CD8-positive, alpha-beta memory T cell (primary cell): ENCODE results near the gene JUP. TPM values are rescaled to one million over a fixed set of nuclear protein-coding genes. Genes with fewer than 3 reads are reported as not detected.
"Not testable (repeated sequence)": the region's sequence is repeated elsewhere in the genome, so short reads cannot be mapped to it uniquely, and the experiment has no call there.

Experiments
- CTCF ChIA-PET: fragments of 350-600 bp; sonication (Branson Sonifier 250); formaldehyde crosslinking; loops from one replicate; lab custom pipeline; 2021; ENCODE audit warnings: antibody characterized with exemption; lab: Charles Lee
- POLR2A ChIA-PET: fragments of 350-600 bp; sonication (Branson Sonifier 250); formaldehyde crosslinking; loops from one replicate; lab custom pipeline; 2021; ENCODE audit warnings: antibody characterized with exemption; lab: Charles Lee
- DNase-seq, 5 donors: peaks; one replicate each; pipeline versions ENCODE4 v3.0.0 to v3.0.0-alpha.2; 2020 to 2022; ENCODE audit warnings: mixed read lengths in 1 of 5
- H3K27ac ChIP-seq: one replicate; pipeline ENCODE4 v1.7.0; 2013; ENCODE audit warnings: low read depth, mild to moderate bottlenecking, low read length, moderate library complexity
- H3K27me3 ChIP-seq: 2 replicates; pipeline ENCODE4 v1.7.0; 2013; ENCODE audit warnings: low read length, mild to moderate bottlenecking; ENCODE audit not compliant: insufficient read depth, poor library complexity, severe bottlenecking
- H3K36me3 ChIP-seq: 2 replicates; pipeline ENCODE4 v1.7.0; 2013; ENCODE audit warnings: mild to moderate bottlenecking, low read length, moderate library complexity; ENCODE audit not compliant: insufficient read depth
- H3K4me1 ChIP-seq: 2 replicates; pipeline ENCODE4 v1.7.0; 2013; ENCODE audit warnings: mild to moderate bottlenecking, low read length, moderate library complexity; ENCODE audit not compliant: insufficient read depth
- H3K4me3 ChIP-seq: 2 replicates; pipeline ENCODE4 v1.7.0; 2013; ENCODE audit warnings: mild to moderate bottlenecking, low read length
- H3K9me3 ChIP-seq: 2 replicates; pipeline ENCODE4 v1.7.0; 2013; ENCODE audit warnings: mild to moderate bottlenecking, low read length
- H3K27ac Mint-ChIP-seq, 8 donors: one replicate each; pipeline ENCODE4 v1.8.0; 2020 to 2021; ENCODE audit warnings: mixed read lengths in 8 of 8, mild to moderate bottlenecking in 6 of 8, inconsistent platforms in 3 of 8, moderate library complexity in 3 of 8
- H3K27me3 Mint-ChIP-seq, 2 donors: one replicate each; pipeline ENCODE4 v1.8.0; 2020 to 2021; ENCODE audit warnings: mixed read lengths in 2 of 2, mild to moderate bottlenecking in 1 of 2, moderate library complexity in 1 of 2
- H3K36me3 Mint-ChIP-seq, 3 donors: one replicate each; pipeline ENCODE4 v1.8.0; 2020 to 2021; ENCODE audit warnings: mixed read lengths in 3 of 3, inconsistent platforms in 1 of 3, mild to moderate bottlenecking in 1 of 3
- H3K4me1 Mint-ChIP-seq, 3 donors: one replicate each; pipeline ENCODE4 v1.8.0; 2020 to 2021; ENCODE audit warnings: mixed read lengths in 3 of 3, inconsistent platforms in 1 of 3, mild to moderate bottlenecking in 1 of 3
- H3K4me3 Mint-ChIP-seq, 7 donors: one replicate each; pipeline ENCODE4 v1.8.0; 2020 to 2021; ENCODE audit warnings: mixed read lengths in 7 of 7, mild to moderate bottlenecking in 6 of 7, moderate library complexity in 4 of 7, inconsistent platforms in 2 of 7
- H3K9me3 Mint-ChIP-seq, 5 donors: one replicate each; pipeline ENCODE4 v1.8.0; 2020 to 2022; ENCODE audit warnings: mixed read lengths in 5 of 5, mild to moderate bottlenecking in 3 of 5, moderate library complexity in 2 of 5, inconsistent platforms in 1 of 5
- polyA plus RNA-seq: library from polyadenylated mRNA; unstranded; fragments of 300-500 nt; fragmentation: Illumina TruSeq; gene quantifications from one replicate; pipeline ENCODE4 v1.2.3, GENCODE V29; 2021
- total RNA-seq, 2 experiments: library from RNA; stranded (reverse); gene quantifications; one replicate each; pipeline ENCODE4 v1.2.3, GENCODE V29; 2021

The JUP gene
- total and polyA plus RNA-seq, 3 experiments from 2014 or later, result 0.33 to 0.35 TPM; not detected in 1

DNA sequence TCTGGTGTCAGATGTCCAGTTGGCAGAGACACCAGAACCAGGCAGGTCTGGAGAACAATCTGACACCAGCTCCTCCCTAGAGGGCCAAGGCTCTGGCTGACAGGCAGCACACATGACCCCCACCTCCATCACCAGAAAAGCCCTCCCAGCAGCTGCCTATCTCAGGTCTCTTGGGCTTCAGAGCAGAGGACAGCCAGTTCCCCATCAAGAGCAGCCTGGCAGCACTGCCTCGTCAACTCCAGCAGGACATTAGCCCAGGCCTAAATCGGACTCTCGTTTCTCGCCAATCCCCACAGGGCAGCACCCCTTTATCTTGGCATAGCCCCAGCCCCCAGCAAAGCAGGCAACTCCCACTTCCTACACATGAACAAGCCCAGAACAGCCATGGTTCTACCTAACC lies 4.4 kb downstream of the JUP start:
- H3K4me1 ChIP-seq, result peaks cover 15% of the 10 kb centered on the region
- H3K27me3 ChIP-seq, result peaks cover 15% of the 10 kb centered on the region
- CTCF ChIA-PET, result no interaction called here
- Mint-ChIP-seq H3K36me3 (no peaks in the 10 kb centered on the region), H3K4me1 (peaks cover 9 to 22% (median 9%) of the 10 kb centered on the region in 3 donors), H3K27ac (no peak overlapping the region), H3K9me3 (peaks cover 0 to 2% (median 0%) of the 10 kb centered on the region in 5 donors), H3K27me3 (peaks cover 18 to 37% of the 10 kb centered on the region in 2 donors), H3K4me3 (no peak overlapping the region)
- peak overlapping the region; percentile 24 for H3K27ac ChIP-seq
- H3K9me3 ChIP-seq, result no peaks in the 10 kb centered on the region
- POLR2A ChIA-PET, result no interaction called here
- no peak for DNase-seq
- H3K36me3 ChIP-seq, result no peaks in the 10 kb centered on the region
- H3K4me3 ChIP-seq, result no peak overlapping the region

DNA sequence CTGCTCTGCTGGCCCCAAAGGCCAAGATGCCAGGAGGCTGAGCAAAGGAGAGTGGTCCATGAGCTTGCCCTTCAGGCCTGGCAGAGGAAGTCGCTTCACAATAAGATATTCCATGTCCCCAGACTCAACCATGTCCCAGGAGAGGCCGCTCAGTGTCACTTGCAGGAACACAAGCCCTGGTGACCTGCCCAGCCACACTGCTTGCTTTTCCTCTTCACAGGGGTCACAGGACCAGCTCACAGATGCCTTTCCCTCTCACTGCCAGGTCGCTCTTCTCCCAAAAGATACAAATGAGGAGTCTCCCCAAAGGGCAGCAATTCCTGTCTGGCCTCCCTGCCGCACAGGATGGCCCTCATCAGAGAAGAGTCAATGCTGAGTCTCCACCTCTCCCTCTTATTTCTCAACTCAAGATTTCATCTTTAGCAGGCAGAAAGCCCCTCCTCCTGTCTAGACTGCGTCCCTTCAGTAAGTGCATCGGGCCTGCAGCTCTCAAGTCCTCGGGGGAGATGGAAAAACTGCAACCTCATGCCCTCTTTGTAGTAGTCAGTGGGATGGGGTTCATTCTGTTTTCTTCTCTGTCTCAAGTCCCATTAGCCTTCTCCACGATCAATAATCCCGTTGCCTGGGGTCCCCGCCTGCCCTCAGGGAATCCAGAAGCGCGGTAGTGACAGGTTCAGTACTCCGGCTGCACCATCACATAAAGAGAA lies 5.0 kb downstream of the JUP start:
- H3K9me3 ChIP-seq, result no peaks in the 10 kb centered on the region
- H3K4me1 ChIP-seq, result peaks cover 9% of the 10 kb centered on the region
- no peaks in the 10 kb centered on the region for H3K36me3 ChIP-seq
- Mint-ChIP-seq H3K27ac (peak overlapping the region in 1 of 8 donors; percentile 43), H3K36me3 (no peaks in the 10 kb centered on the region), H3K9me3 (no peaks in the 10 kb centered on the region), H3K27me3 (peaks cover 13 to 31% of the 10 kb centered on the region in 2 donors), H3K4me1 (peaks cover 4 to 17% (median 5%) of the 10 kb centered on the region in 3 donors), H3K4me3 (no peak overlapping the region)
- CTCF ChIA-PET, result no interaction called here
- peak overlapping the region; percentile 24 for H3K27ac ChIP-seq
- no peak overlapping the region for H3K4me3 ChIP-seq
- peaks cover 15% of the 10 kb centered on the region for H3K27me3 ChIP-seq
- DNase-seq, result no peak
- POLR2A ChIA-PET, result no interaction called here

DNA sequence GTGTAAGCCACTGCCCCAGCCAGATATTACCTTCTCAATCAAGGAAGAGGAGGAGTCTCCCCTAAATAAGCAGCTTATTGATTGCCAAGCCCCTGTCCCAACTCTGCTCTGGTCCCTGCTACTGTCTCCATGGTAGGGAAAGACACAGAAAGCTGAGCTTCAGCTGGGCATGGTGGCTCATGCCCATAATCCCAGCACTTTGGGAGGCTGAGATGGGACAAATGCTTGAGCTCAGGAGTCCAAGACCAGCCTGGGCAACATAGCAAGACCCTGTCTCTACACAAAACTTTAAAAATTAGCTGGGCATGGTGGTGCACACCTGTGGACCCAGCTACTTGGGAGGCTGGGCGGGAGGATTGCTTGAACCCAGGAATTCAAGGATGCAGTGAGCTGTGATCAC lies 6.6 kb downstream of the JUP start:
- Histone ChIP-seq H3K36me3 (no peaks in the 10 kb centered on the region), H3K27me3 (peaks cover 5% of the 10 kb centered on the region), H3K9me3 (no peaks in the 10 kb centered on the region), H3K27ac (no peak overlapping the region), H3K4me3 (no peak overlapping the region), H3K4me1 (no peaks in the 10 kb centered on the region)
- DNase-seq, result no peak
- Mint-ChIP-seq H3K36me3 (no peaks in the 10 kb centered on the region), H3K27ac (no peak overlapping the region), H3K4me1 (peaks cover 0 to 6% (median 3%) of the 10 kb centered on the region in 3 donors), H3K4me3 (no peak overlapping the region), H3K27me3 (peaks cover 10 to 38% of the 10 kb centered on the region in 2 donors), H3K9me3 (peaks cover 0 to 2% (median 0%) of the 10 kb centered on the region in 5 donors)
- ChIA-PET CTCF (no interaction called here), POLR2A (no interaction called here)

DNA sequence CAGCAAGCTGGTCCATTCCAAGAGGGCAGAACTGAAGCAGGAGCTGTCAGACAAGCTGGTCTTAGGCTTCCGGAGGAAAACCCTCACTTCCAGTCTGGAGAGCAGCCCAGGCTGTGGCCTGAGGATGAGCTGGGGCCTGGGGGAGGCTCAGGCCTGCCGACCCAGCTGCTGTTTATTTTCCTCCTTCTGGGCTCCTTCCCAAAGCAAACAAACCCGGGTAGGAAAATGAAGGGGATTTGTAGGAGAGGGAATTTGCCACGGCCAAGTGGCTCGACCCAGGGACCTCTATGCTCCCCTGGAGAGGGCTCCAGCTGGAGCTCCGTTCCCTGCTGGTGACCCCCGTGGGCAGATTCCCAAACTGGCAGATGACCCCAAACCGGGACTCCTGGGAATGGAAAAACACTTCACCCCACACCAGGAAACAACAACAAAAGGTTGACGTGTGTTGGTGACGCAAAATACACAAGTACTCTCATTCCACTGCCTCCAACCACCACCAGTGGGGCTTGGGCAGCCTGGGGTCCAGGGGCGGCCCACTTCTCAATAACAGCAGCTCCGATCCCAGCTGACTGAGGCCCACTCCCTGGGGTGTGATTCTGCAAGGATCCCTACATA lies 8.8 kb downstream of the JUP start:
- peaks cover 0 to 2% (median 0%) of the 10 kb centered on the region in 5 donors for H3K9me3 Mint-ChIP-seq
- peaks cover 4 to 29% of the 10 kb centered on the region in 2 donors for H3K27me3 Mint-ChIP-seq
- no peak overlapping the region for H3K27ac Mint-ChIP-seq
- POLR2A ChIA-PET, result no interaction called here
- no peaks in the 10 kb centered on the region for H3K4me1 ChIP-seq
- H3K27ac ChIP-seq, result no peak overlapping the region
- no peaks in the 10 kb centered on the region for H3K36me3 ChIP-seq
- no peak overlapping the region for H3K4me3 ChIP-seq
- CTCF ChIA-PET, result interaction anchor here (1.3 kb wide), 2 partner anchors 8 to 24 kb away, joined by 4 read pairs; partner anchors contain the start of gene JUP
- no peaks in the 10 kb centered on the region for H3K36me3 Mint-ChIP-seq
- DNase-seq, result no peak
- H3K4me1 Mint-ChIP-seq, result no peaks in the 10 kb centered on the region
- no peaks in the 10 kb centered on the region for H3K27me3 ChIP-seq
- no peak overlapping the region for H3K4me3 Mint-ChIP-seq
- H3K9me3 ChIP-seq, result no peaks in the 10 kb centered on the region

DNA sequence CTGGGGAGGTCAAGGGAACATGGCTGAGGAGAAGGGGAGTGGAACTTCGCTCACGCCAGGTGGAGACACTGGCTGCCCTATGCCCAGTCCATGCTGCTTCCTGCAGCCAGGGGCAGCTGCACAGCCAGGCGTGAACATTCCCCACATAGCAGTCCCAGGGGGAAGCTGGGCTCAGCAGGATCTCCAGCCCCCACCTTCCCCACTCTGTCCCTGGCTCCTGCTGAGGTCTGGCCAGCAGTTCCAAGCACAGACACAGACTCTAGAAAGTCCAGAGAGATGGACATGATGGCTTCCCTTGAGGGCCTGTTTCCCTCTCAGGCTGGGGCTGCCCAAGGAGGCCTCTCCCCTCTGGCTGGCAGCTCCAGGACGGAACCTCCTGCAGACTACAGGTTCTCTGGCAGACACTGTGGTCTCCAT lies 9.3 kb downstream of the JUP start:
- no peaks in the 10 kb centered on the region for H3K36me3 ChIP-seq
- no peak for DNase-seq
- ChIA-PET POLR2A (no interaction called here), CTCF (interaction anchor here (1.3 kb wide), 2 partner anchors 9 to 25 kb away, joined by 4 read pairs; partner anchors contain the start of gene JUP)
- Mint-ChIP-seq H3K4me3 (no peak overlapping the region), H3K4me1 (no peaks in the 10 kb centered on the region), H3K36me3 (no peaks in the 10 kb centered on the region), H3K27ac (no peak overlapping the region), H3K9me3 (peaks cover 0 to 2% (median 0%) of the 10 kb centered on the region in 5 donors), H3K27me3 (peaks cover 4 to 27% of the 10 kb centered on the region in 2 donors)
- H3K27me3 ChIP-seq, result no peaks in the 10 kb centered on the region
- no peak overlapping the region for H3K27ac ChIP-seq
- H3K4me1 ChIP-seq, result no peaks in the 10 kb centered on the region
- no peaks in the 10 kb centered on the region for H3K9me3 ChIP-seq
- H3K4me3 ChIP-seq, result no peak overlapping the region

DNA sequence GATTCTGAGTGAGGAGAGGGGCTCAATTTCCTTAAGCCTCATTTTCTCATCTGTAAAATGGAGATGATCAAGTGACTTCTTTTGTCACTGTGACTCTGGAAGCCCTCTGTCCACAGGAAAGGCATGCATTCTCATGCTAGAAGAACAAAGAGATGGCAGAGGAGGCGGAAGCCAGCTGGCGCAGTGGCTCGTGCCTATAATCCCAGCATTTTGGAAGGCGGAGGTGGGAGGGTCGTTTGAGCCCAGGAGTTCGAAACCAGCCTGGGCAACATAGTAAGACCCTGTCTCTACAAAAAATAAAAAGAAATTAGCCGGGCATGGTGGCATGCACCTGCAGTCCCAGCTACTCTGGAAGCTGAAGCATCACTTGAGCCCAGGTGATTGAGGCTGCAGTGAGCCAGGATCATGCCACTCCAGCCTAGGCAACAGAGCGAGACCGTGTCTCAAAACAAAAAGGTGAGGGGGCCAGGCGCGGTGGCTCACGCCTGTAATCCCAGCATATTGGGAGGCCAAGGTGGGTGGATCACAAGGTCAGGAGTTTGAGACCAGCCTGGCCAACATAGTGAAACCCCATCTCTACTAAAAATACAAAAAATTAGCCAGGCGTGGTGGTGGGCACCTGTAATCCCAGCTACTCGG lies 10.1 kb downstream of the JUP start:
- H3K4me3 ChIP-seq, DNase-seq, H3K4me1 Mint-ChIP-seq, H3K36me3 ChIP-seq, H3K4me1 ChIP-seq, H3K27me3 ChIP-seq, H3K9me3 Mint-ChIP-seq, H3K27ac ChIP-seq, H3K27ac Mint-ChIP-seq, H3K9me3 ChIP-seq, POLR2A ChIA-PET, H3K36me3 Mint-ChIP-seq, H3K4me3 Mint-ChIP-seq: not testable (repeated sequence)
- peaks cover 3 to 22% of the 10 kb centered on the region in 2 donors for H3K27me3 Mint-ChIP-seq
- CTCF ChIA-PET, result interaction anchor here (1.3 kb wide), 1 partner anchor 26 kb away, joined by 4 read pairs; no protein-coding TSS in a partner anchor

DNA sequence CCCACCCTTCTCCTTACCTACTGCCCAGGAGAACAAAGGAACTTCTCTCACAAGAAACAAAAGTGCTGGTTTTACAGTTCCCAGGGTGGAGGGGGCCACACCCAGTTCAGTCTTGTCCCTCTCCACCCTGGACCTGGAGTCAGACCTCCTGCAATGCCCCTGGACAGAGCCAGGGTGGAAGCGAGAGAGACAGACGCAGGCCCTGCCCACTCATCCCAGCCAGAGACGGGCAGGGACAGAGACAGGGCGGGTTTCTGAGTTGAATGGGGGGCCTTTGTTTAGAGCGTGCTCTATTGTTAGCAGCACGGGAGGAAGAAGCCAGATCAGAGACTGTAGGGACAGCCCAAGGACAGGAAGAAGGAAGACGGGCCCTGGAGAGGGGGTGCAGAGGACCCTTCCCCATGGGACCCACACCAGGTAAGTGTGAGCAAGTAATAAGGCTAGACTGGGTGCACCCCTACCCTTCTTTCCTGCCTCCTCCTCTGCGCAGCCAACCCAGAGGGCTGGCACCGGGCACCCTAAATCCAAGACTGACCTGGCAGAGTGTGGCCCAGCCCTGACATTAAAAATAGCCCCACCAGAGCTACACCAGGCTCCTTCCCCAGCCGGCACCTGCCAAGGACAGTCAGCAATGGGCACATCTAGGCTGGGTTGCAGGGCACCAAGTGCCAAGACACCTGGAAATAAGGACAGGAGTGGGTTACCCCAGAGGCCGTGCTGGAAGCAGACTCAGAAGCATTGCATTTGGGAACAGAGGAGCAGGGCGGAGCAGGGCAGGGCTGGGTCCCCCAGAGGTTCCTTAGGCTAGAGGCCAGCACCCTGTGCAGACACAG lies 10.9 kb downstream of the JUP start:
- H3K4me1 ChIP-seq, result no peaks in the 10 kb centered on the region
- H3K4me1 Mint-ChIP-seq, result no peaks in the 10 kb centered on the region
- CTCF ChIA-PET, result interaction anchor here (1.2 kb wide), 1 partner anchor 11 kb away, joined by 3 read pairs; no protein-coding TSS in a partner anchor
- no peak overlapping the region for H3K27ac ChIP-seq
- no peak overlapping the region for H3K4me3 Mint-ChIP-seq
- POLR2A ChIA-PET, result no interaction called here
- H3K9me3 ChIP-seq, result no peaks in the 10 kb centered on the region
- H3K27me3 Mint-ChIP-seq, result peaks cover 2 to 22% of the 10 kb centered on the region in 2 donors
- no peaks in the 10 kb centered on the region for H3K36me3 ChIP-seq
- no peaks in the 10 kb centered on the region for H3K27me3 ChIP-seq
- no peak for DNase-seq
- no peak overlapping the region for H3K27ac Mint-ChIP-seq
- no peaks in the 10 kb centered on the region for H3K36me3 Mint-ChIP-seq
- H3K9me3 Mint-ChIP-seq, result peaks cover 0 to 2% (median 0%) of the 10 kb centered on the region in 5 donors
- no peak overlapping the region for H3K4me3 ChIP-seq
